A673 (cell line): Measurements from ENCODE around the gene SMARCA2. TPM values are rescaled to one million over a fixed set of nuclear protein-coding genes. Genes with fewer than 3 reads are reported as not detected.

Source experiments
- BruUV-seq: library from RNA; stranded (reverse); fragments of 400-500 nt; replicated peaks from 2 replicates; lab custom pipeline; 2021; lab: Mats Ljungman, UMichigan
- CTCF ChIA-PET: fragments of 300-600 bp; sonication (Branson Sonifier 250); formaldehyde crosslinking; loops from one replicate; lab custom pipeline; 2022; ENCODE audit warnings: antibody characterized with exemption; lab: Charles Lee
- POLR2A ChIA-PET: fragments of 300-600 bp; sonication (Branson Sonifier 250); formaldehyde crosslinking; loops from one replicate; lab custom pipeline; 2022; ENCODE audit warnings: antibody characterized with exemption; ENCODE audit not compliant: low non-redundant PET; lab: Charles Lee
- DNase-seq: peaks from one replicate; pipeline ENCODE4 v3.0.0-alpha.2; 2015; ENCODE audit warnings: low spot score
- H3K27ac ChIP-seq: fragments of 200-600 bp; sonication (generic); 2 replicates; pipeline ENCODE4 v1.5.1; 2016; ENCODE audit warnings: mixed run types, low read depth, mild to moderate bottlenecking, mixed read lengths, antibody characterized with exemption, low read length; ENCODE audit not compliant: poor library complexity, severe bottlenecking
- H3K27me3 ChIP-seq: fragments of 200-600 bp; sonication (generic); replicated peaks from 2 replicates; pipeline ENCODE4 v1.6.1; 2017; ENCODE audit warnings: mixed run types, low read depth, mild to moderate bottlenecking, mixed read lengths, antibody characterized with exemption, low read length; ENCODE audit not compliant: insufficient read depth, poor library complexity
- H3K36me3 ChIP-seq: fragments of 200-600 bp; sonication (generic); 2 replicates; pipeline ENCODE4 v1.6.1; 2016; ENCODE audit warnings: mixed run types, mild to moderate bottlenecking, mixed read lengths, antibody characterized with exemption, low read length; ENCODE audit not compliant: insufficient read depth, poor library complexity, severe bottlenecking
- H3K4me1 ChIP-seq: fragments of 200-600 bp; sonication (generic); 2 replicates; pipeline ENCODE4 v1.6.1; 2017; ENCODE audit warnings: mixed run types, mild to moderate bottlenecking, mixed read lengths, antibody characterized with exemption, low read length; ENCODE audit not compliant: insufficient read depth, poor library complexity, severe bottlenecking
- H3K4me3 ChIP-seq: fragments of 200-600 bp; sonication (generic); 2 replicates; pipeline ENCODE4 v1.5.1; 2016; ENCODE audit warnings: low read depth, mixed run types, mild to moderate bottlenecking, mixed read lengths, low read length; ENCODE audit not compliant: poor library complexity, severe bottlenecking
- H3K9me3 ChIP-seq: fragments of 200-600 bp; sonication (generic); 2 replicates; pipeline ENCODE4 v1.6.1; 2016; ENCODE audit warnings: mixed run types, low read depth, mild to moderate bottlenecking, mixed read lengths, antibody characterized with exemption, low read length; ENCODE audit not compliant: poor library complexity, severe bottlenecking
- CTCF ChIP-seq: fragments of 300-800, 200-600 bp; sonication (generic); conservative IDR thresholded peaks from 2 replicates; pipeline ENCODE4 v1.5.1; 2017; ENCODE audit warnings: low read depth, mild to moderate bottlenecking, antibody characterized with exemption, low read length, moderate library complexity, mixed read lengths
- EZH2 ChIP-seq: fragments of 200-600 bp; sonication (generic); IDR thresholded peaks from 2 replicates; pipeline ENCODE4 v1.6.1; 2017; ENCODE audit warnings: borderline replicate concordance, low read depth, mild to moderate bottlenecking, mixed read lengths, antibody characterized with exemption, low read length; ENCODE audit not compliant: poor library complexity, severe bottlenecking
- intact Hi-C: fragments of 100-400 bp; cut with micrococcal nuclease; formaldehyde crosslinking; loops from one replicate; pipeline ENCODE4 v1.10.0; 2022; ENCODE audit not compliant: unreplicated experiment
- total RNA-seq: library from RNA; stranded (reverse); gene quantifications from 2 replicates; pipeline ENCODE4 v1.2.3, GENCODE V29; 2021

Gene SMARCA2
- total RNA-seq, 1 experiment from 2014 or later = 69.0 TPM

GRCh38 chr9:2214707-2215106 is 199.6 kb downstream of the SMARCA2 start:
- TF ChIP-seq EZH2 = no peak
- no peak for TF ChIP-seq CTCF
- Histone ChIP-seq H3K4me3 (no peak overlapping the region), H3K27ac (no peak overlapping the region), H3K36me3 (no peaks in the 10 kb centered on the region), H3K4me1 (peaks cover 34% of the 10 kb centered on the region), H3K27me3 (no peaks in the 10 kb centered on the region), H3K9me3 (no peaks in the 10 kb centered on the region)
- intact Hi-C loops = loop anchor here (10.0 kb wide), 1 partner anchor 200 kb away; the partner anchor contains the start of gene SMARCA2
- POLR2A ChIA-PET = no interaction called here
- BruUV-seq = no TSS peak
- CTCF ChIA-PET = interaction anchor here (0.6 kb wide), 1 partner anchor 274 kb away, joined by 10 read pairs; no protein-coding TSS in a partner anchor
- DNase-seq = peak; percentile 54

GRCh38 chr9:2215921-2216441 is 200.8 kb downstream of the SMARCA2 start:
- Histone ChIP-seq H3K36me3 (no peaks in the 10 kb centered on the region), H3K4me3 (no peak overlapping the region), H3K27me3 (no peaks in the 10 kb centered on the region), H3K27ac (no peak overlapping the region), H3K4me1 (peaks cover 34% of the 10 kb centered on the region), H3K9me3 (no peaks in the 10 kb centered on the region)
- intact Hi-C loops = loop anchor here (10.0 kb wide), 1 partner anchor 201 kb away; the partner anchor contains the start of gene SMARCA2
- TF ChIP-seq EZH2 (no peak), CTCF (no peak)
- POLR2A ChIA-PET = no interaction called here
- DNase-seq = peak; percentile 76
- BruUV-seq = no TSS peak
- CTCF ChIA-PET = no interaction called here

GRCh38 chr9:2216591-2216990 is 201.4 kb downstream of the SMARCA2 start:
- ChIA-PET CTCF (no interaction called here), POLR2A (no interaction called here)
- no TSS peak for BruUV-seq
- DNase-seq = no peak
- intact Hi-C loops = loop anchor here (10.0 kb wide), 1 partner anchor 202 kb away; the partner anchor contains the start of gene SMARCA2
- no peak overlapping the region for H3K27ac ChIP-seq
- H3K9me3 ChIP-seq = no peaks in the 10 kb centered on the region
- H3K4me3 ChIP-seq = no peak overlapping the region
- no peaks in the 10 kb centered on the region for H3K27me3 ChIP-seq
- no peaks in the 10 kb centered on the region for H3K36me3 ChIP-seq
- no peak for TF ChIP-seq EZH2
- peaks cover 34% of the 10 kb centered on the region for H3K4me1 ChIP-seq

GRCh38 chr9:2217540-2217939 is 202.4 kb downstream of the SMARCA2 start:
- ChIA-PET CTCF (no interaction called here), POLR2A (no interaction called here)
- peaks cover 34% of the 10 kb centered on the region for H3K4me1 ChIP-seq
- intact Hi-C loops = loop anchor here (10.0 kb wide), 1 partner anchor 203 kb away; the partner anchor contains the start of gene SMARCA2
- no peaks in the 10 kb centered on the region for H3K9me3 ChIP-seq
- BruUV-seq = no TSS peak
- H3K27ac ChIP-seq = no peak overlapping the region
- no peak for TF ChIP-seq CTCF
- no peak for TF ChIP-seq EZH2
- no peak for DNase-seq
- H3K36me3 ChIP-seq = no peaks in the 10 kb centered on the region
- H3K4me3 ChIP-seq = no peak overlapping the region
- no peaks in the 10 kb centered on the region for H3K27me3 ChIP-seq
